ENCODE measurements around the gene CCDC183. TPM values are rescaled to one million over a fixed set of nuclear protein-coding genes. Genes with fewer than 3 reads are reported as not detected.
"Not testable (repeated sequence)": the region's sequence is repeated elsewhere in the genome, so short reads cannot be mapped to it uniquely, and the experiment has no call there.

Gene CCDC183
- polyA plus RNA-seq, 2 donors: 0.32 to 1.1 TPM

DNA sequence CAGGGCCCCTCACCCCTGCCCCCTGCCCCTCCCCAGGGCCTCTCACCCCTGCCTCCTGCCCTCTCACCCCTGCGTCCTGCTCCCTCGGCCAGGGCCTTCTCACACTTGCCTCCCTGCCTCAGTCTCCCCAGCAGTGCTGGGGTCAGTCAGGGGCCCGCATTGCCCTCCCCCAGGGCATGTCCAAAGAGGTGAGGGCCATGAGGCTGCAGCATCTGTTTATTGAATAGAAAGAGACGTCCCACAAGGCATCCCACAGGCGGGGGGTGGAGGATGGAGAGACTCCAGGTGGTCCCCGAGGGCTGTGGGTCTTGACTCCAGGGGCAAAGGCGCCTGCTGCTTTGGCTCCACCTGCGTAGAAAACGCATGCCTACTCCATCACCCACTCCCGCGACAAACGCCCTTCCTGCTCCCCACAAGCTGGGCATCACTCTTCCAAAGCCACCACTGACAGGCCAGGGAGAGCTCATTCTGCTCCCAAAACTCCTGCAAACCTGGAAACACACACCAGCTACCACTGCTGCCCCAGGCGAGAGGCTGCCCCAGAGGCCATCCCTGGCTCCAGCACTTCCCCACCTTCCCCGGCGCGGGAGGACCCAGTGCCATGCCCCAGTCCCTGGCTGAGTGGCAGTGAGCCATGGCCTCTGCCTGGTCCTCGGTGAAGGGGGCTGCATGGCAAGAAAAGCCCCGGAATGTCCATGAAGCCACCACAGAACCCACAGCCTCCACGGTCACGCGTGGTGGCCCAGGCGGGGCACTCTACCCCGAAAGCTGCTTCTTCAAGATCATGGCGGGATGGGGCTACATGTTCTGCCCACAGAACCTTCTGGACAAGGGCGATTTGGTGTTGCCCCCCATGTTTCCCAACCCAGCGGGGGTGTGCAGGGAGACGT lies 36.5 kb upstream of the CCDC183 start:
- WGBS, 2 donors: 82 to 87% methylated on average over 25 to 27 of the region's 27 CpGs
- Histone ChIP-seq H3K27me3 (ENCODE audit: control insufficient read depth in 1 of 2, insufficient read depth in 2 of 2, low read length in 2 of 2) (no peaks in the 10 kb centered on the region), H3K27ac (ENCODE audit: low read depth in 2 of 2, low read length in 1 of 2) (no peak overlapping the region), H3K4me3 (ENCODE audit: low read depth in 1 of 2, low read length in 2 of 2) (no peak overlapping the region), H3K4me1 (ENCODE audit: control insufficient read depth in 2 of 2, insufficient read depth in 2 of 2, low read length in 1 of 2) (no peaks in the 10 kb centered on the region), H3K9me3 (ENCODE audit: control insufficient read depth in 2 of 2, insufficient read depth in 1 of 2, low read depth in 1 of 2, low read length in 1 of 2) (peaks cover 4 to 11% of the 10 kb centered on the region in 2 donors), H3K36me3 (ENCODE audit: control insufficient read depth in 2 of 2, insufficient read depth in 2 of 2, low read length in 1 of 2) (no peaks in the 10 kb centered on the region)

DNA sequence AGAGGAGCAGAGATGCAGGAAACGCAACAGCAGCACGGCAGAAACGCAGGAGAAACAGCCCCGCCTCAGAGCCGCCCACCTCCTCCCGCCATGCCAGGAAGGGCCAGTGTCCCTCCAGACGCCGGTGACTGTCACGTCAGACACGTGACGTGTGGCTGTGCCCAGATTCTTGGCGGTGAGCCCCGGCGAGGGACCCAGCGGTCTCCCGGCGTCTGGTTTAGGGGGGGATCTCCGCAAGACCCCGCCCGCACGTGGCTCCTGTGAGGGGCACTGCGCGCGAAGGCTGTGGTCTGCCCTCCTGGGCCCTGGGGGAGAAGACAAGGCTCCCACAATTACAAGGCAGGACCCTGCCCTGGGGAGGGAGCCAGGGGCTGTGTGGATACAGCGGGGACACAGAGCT lies 35.7 kb upstream of the CCDC183 start:
- 65 to 78% methylated on average over 24 to 25 of the region's 25 CpGs for WGBS, 2 donors
- no peaks in the 10 kb centered on the region for H3K4me1 ChIP-seq (ENCODE audit: control insufficient read depth in 2 of 2, insufficient read depth in 2 of 2, low read length in 1 of 2)
- no peaks in the 10 kb centered on the region for H3K36me3 ChIP-seq (ENCODE audit: control insufficient read depth in 2 of 2, insufficient read depth in 2 of 2, low read length in 1 of 2)
- H3K27ac ChIP-seq (ENCODE audit: low read depth in 2 of 2, low read length in 1 of 2): no peak overlapping the region
- H3K4me3 ChIP-seq (ENCODE audit: low read depth in 1 of 2, low read length in 2 of 2): no peak overlapping the region
- H3K9me3 ChIP-seq (ENCODE audit: control insufficient read depth in 2 of 2, insufficient read depth in 1 of 2, low read depth in 1 of 2, low read length in 1 of 2): peaks cover 4 to 9% of the 10 kb centered on the region in 2 donors
- no peaks in the 10 kb centered on the region for H3K27me3 ChIP-seq (ENCODE audit: control insufficient read depth in 1 of 2, insufficient read depth in 2 of 2, low read length in 2 of 2)

DNA sequence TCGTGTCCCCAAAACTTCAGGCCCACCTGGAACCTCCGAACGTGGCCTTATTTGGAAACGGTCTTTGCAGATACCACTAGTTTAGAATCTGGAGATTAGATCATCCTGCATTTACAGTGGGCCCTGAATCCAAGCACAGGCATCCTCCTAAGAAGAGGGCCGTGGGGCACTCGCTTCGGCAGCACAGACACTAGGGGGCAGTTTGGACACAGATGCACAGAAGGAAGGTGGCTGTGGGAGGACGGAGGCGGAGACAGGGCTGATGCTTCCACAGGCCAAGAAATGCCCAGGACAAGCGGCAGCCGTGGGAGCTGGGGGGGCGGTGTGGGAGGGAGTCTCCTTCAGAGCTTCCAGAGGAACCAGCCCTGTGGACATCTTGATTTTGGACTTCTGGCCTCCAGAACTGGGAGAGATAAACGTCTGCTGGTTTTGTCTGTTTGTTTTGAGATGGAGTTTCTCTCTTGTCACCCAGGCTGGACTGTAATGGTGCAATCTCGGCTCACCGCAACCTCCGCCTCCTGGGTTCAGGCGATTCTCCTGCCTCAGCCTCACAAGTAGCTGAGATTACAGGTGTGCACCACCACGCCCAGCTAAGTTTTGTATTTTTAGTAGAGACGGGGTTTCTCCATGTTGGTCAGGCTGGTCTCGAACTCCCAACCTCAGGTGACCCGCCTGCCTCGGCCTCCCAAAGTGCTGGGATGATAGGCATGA lies 35.1 kb upstream of the CCDC183 start:
- not testable (repeated sequence) for H3K4me1 ChIP-seq (ENCODE audit: control insufficient read depth in 2 of 2, insufficient read depth in 2 of 2, low read length in 1 of 2); H3K27me3 ChIP-seq (ENCODE audit: control insufficient read depth in 1 of 2, insufficient read depth in 2 of 2, low read length in 2 of 2); H3K4me3 ChIP-seq (ENCODE audit: low read depth in 1 of 2, low read length in 2 of 2); H3K36me3 ChIP-seq (ENCODE audit: control insufficient read depth in 2 of 2, insufficient read depth in 2 of 2, low read length in 1 of 2); H3K27ac ChIP-seq (ENCODE audit: low read depth in 2 of 2, low read length in 1 of 2); H3K9me3 ChIP-seq (ENCODE audit: control insufficient read depth in 2 of 2, insufficient read depth in 1 of 2, low read depth in 1 of 2, low read length in 1 of 2)
- WGBS, 2 donors: 39 to 40% methylated on average over 22 of the region's 22 CpGs

DNA sequence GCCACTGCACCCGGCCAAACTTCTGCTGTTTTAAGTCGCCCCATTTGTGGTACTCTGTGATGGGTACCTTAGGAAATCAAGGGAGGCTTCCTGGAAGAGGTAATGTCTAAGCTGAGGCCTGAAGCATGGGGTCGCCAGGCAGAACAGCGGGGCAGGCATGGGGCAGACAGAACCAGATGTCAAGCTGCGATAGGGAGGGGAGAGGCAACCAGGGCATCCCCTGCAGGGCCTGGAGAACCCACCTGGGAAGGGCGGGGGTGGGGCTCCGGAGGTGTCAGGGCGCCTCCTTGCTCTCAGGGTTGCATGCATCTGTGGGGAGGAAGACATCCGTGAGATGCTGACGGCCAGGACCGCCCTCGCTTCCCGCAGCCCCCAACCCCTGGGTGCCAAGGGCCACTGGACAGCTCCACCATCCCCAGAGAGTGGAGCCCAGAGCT lies 34.6 kb upstream of the CCDC183 start:
- H3K27me3 ChIP-seq (ENCODE audit: control insufficient read depth in 1 of 2, insufficient read depth in 2 of 2, low read length in 2 of 2): no peaks in the 10 kb centered on the region
- 77 to 80% methylated on average over 13 of the region's 13 CpGs for WGBS, 2 donors

DNA sequence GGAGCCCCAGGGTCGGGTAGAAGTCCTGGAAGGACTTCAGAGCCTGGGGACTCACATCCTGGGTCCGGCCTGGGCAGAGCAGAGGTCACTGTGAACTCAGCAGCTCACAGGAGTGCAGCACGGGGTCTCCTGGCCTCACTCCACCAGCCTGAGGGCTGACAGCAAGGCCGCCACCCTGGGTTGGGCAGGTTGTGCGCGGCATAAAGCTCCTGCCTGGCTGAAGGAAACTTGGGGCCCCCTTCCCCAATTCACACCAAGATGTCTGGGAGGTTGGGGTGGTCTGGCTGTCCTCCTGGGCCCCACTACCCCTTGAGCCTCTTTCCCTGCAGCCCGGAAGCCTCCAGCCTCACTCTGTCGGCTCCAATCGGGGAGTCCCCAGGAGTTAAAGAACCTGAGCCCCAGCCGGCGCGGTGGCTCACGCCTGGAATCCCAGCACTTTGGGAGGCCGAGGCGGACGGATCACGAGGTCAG lies 33.9 kb upstream of the CCDC183 start:
- Histone ChIP-seq H3K4me3 (ENCODE audit: low read depth in 1 of 2, low read length in 2 of 2) (no peak overlapping the region), H3K36me3 (ENCODE audit: control insufficient read depth in 2 of 2, insufficient read depth in 2 of 2, low read length in 1 of 2) (no peaks in the 10 kb centered on the region), H3K9me3 (ENCODE audit: control insufficient read depth in 2 of 2, insufficient read depth in 1 of 2, low read depth in 1 of 2, low read length in 1 of 2) (no peaks in the 10 kb centered on the region), H3K27me3 (ENCODE audit: control insufficient read depth in 1 of 2, insufficient read depth in 2 of 2, low read length in 2 of 2) (no peaks in the 10 kb centered on the region), H3K27ac (ENCODE audit: low read depth in 2 of 2, low read length in 1 of 2) (no peak overlapping the region), H3K4me1 (ENCODE audit: control insufficient read depth in 2 of 2, insufficient read depth in 2 of 2, low read length in 1 of 2) (no peaks in the 10 kb centered on the region)
- WGBS, 2 donors: 76 to 82% methylated on average over 17 of the region's 17 CpGs

More for the DNA sequence above, 34.6 kb upstream of the CCDC183 start:
- no peaks in the 10 kb centered on the region for H3K4me1 ChIP-seq (ENCODE audit: control insufficient read depth in 2 of 2, insufficient read depth in 2 of 2, low read length in 1 of 2)
- H3K9me3 ChIP-seq (ENCODE audit: control insufficient read depth in 2 of 2, insufficient read depth in 1 of 2, low read depth in 1 of 2, low read length in 1 of 2): no peaks in the 10 kb centered on the region
- H3K36me3 ChIP-seq (ENCODE audit: control insufficient read depth in 2 of 2, insufficient read depth in 2 of 2, low read length in 1 of 2): no peaks in the 10 kb centered on the region
- no peak overlapping the region for H3K27ac ChIP-seq (ENCODE audit: low read depth in 2 of 2, low read length in 1 of 2)
- H3K4me3 ChIP-seq (ENCODE audit: low read depth in 1 of 2, low read length in 2 of 2): no peak overlapping the region

DNA sequence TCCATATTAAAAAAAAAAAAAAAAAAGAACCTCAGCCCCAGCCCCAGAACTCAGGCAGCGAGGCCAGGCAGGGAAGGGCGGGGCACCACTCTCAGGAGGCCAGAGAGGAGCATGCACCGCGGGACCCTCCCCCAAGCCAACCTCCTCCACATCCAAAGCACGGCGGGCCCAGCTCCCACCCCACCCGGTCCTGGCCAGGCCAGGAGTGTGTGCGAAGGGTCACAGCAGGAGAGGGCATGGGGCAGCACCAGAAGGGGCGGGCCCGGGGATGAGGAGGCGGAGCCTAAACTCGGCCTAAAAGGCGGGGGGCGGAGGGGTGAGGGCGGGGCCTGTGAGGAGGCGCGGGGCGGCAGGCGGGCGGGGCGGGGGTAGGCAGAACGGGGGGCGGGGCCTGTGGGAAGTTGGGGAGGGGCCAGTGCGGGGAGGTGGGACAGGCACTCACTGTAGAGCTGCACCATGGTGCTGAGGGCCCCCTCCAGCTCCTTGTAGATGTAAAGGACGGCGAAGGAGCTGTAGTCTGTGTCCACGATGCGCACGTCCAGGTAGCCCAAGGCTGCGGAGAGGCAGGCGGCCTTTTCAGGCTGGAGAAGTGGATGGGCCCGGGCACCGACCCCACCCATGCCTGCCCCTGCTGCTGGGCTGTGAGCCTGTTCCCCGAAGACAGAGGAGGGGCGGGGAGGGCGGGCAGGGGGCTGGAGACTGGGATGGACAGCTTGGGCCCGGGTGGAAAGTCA lies 33.1 kb upstream of the CCDC183 start:
- Histone ChIP-seq H3K27ac (ENCODE audit: low read depth in 2 of 2, low read length in 1 of 2) (no peak overlapping the region), H3K27me3 (ENCODE audit: control insufficient read depth in 1 of 2, insufficient read depth in 2 of 2, low read length in 2 of 2) (peaks cover 0 to 3% of the 10 kb centered on the region in 2 donors), H3K9me3 (ENCODE audit: control insufficient read depth in 2 of 2, insufficient read depth in 1 of 2, low read depth in 1 of 2, low read length in 1 of 2) (no peaks in the 10 kb centered on the region), H3K4me1 (ENCODE audit: control insufficient read depth in 2 of 2, insufficient read depth in 2 of 2, low read length in 1 of 2) (no peaks in the 10 kb centered on the region), H3K4me3 (ENCODE audit: low read depth in 1 of 2, low read length in 2 of 2) (no peak overlapping the region), H3K36me3 (ENCODE audit: control insufficient read depth in 2 of 2, insufficient read depth in 2 of 2, low read length in 1 of 2) (no peaks in the 10 kb centered on the region)
- 15 to 20% methylated on average over 34 to 36 of the region's 37 CpGs for WGBS, 2 donors

DNA sequence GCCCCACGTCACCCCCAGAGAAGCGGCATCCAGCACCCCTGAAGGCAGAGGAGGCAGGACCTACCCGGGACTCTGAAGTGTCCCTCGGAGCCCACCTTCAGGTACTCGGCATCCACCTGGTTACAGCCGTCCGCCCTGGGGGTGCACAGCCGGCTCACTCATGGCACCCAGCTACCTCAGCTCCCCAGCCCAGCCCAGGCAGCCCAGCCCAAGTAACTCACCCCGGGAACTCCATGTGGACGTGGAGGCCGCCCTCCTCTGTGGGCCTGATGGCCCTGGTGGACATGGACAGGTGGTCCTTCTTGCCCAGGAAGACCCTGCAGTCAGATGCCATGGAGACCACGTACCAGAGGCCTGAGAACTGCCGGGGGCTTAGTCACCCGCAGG lies 32.5 kb upstream of the CCDC183 start:
- Histone ChIP-seq H3K27ac (ENCODE audit: low read depth in 2 of 2, low read length in 1 of 2) (no peak overlapping the region), H3K4me1 (ENCODE audit: control insufficient read depth in 2 of 2, insufficient read depth in 2 of 2, low read length in 1 of 2) (no peaks in the 10 kb centered on the region), H3K4me3 (ENCODE audit: low read depth in 1 of 2, low read length in 2 of 2) (no peak overlapping the region), H3K9me3 (ENCODE audit: control insufficient read depth in 2 of 2, insufficient read depth in 1 of 2, low read depth in 1 of 2, low read length in 1 of 2) (no peaks in the 10 kb centered on the region), H3K36me3 (ENCODE audit: control insufficient read depth in 2 of 2, insufficient read depth in 2 of 2, low read length in 1 of 2) (no peaks in the 10 kb centered on the region), H3K27me3 (ENCODE audit: control insufficient read depth in 1 of 2, insufficient read depth in 2 of 2, low read length in 2 of 2) (peaks cover 0 to 4% of the 10 kb centered on the region in 2 donors)
- WGBS, 2 donors: 76 to 84% methylated on average over 14 of the region's 14 CpGs

DNA sequence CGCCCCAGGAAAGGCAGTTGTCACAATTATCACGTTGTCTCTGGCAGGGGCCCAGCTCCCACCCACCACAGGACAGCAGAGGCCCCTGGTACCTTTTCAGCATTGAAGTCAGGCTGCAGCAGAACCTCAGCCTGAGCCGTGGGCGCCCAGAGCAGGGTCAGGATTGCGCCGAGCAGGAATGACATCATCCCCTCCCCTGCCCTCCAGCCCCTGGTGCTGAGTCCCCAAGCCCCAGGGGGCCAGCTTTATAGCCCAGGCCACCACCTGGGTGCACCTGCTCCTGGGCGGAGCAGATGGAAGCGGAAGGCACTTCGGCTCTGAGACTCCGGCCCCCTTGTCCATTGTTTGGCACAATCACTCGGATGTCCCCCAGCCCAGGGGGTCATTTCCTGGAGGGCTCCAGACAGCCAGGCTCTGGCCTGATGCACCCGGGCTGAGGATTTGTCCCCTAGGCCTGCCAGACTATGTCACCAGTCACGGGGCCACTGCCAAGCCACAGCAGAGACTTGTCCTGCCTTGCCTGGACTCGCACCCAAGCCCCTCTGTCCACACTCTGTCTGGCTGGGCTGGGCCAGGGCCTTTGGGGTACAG lies 31.7 kb upstream of the CCDC183 start, which contains the start of gene LCN15:
Gene LCN15 (minus strand): TSS at position 218 of the 591 bp plus-strand sequence. CDS start 30 bp downstream, at position 188.
- WGBS, 2 donors: 69 to 81% methylated on average over 13 to 14 of the region's 14 CpGs
- no peaks in the 10 kb centered on the region for H3K9me3 ChIP-seq (ENCODE audit: control insufficient read depth in 2 of 2, insufficient read depth in 1 of 2, low read depth in 1 of 2, low read length in 1 of 2)
- no peaks in the 10 kb centered on the region for H3K4me1 ChIP-seq (ENCODE audit: control insufficient read depth in 2 of 2, insufficient read depth in 2 of 2, low read length in 1 of 2)
- no peak within 1 kb of the TSS for H3K27ac ChIP-seq (ENCODE audit: low read depth in 2 of 2, low read length in 1 of 2)
- H3K36me3 ChIP-seq (ENCODE audit: control insufficient read depth in 2 of 2, insufficient read depth in 2 of 2, low read length in 1 of 2): no peaks in the 10 kb centered on the region
- no peak within 1 kb of the TSS for H3K4me3 ChIP-seq (ENCODE audit: low read depth in 1 of 2, low read length in 2 of 2)
- peaks cover 0 to 4% of the 10 kb centered on the region in 2 donors for H3K27me3 ChIP-seq (ENCODE audit: control insufficient read depth in 1 of 2, insufficient read depth in 2 of 2, low read length in 2 of 2)

DNA sequence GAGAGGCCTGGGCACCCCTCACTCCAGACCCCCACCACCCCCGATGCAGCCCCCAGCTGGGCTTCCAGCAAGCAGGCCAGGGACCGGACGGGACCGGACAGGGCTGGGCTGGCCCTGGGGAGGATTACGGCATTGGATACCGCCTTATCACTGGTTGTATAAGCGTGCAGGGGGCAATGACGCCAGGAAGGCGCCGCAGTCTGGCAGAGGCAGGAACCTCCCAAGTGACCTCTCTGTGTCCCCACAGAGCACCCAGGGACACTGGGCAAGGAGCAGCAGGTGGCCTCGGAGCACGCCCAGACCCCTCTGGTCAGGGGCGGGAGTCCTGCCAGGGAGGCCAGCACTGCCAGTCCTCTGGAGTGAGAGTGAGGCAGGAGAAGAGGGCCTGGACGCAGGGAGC lies 31.1 kb upstream of the CCDC183 start:
- no peaks in the 10 kb centered on the region for H3K9me3 ChIP-seq (ENCODE audit: control insufficient read depth in 2 of 2, insufficient read depth in 1 of 2, low read depth in 1 of 2, low read length in 1 of 2)
- no peak overlapping the region for H3K27ac ChIP-seq (ENCODE audit: low read depth in 2 of 2, low read length in 1 of 2)
- H3K27me3 ChIP-seq (ENCODE audit: control insufficient read depth in 1 of 2, insufficient read depth in 2 of 2, low read length in 2 of 2): peaks cover 0 to 4% of the 10 kb centered on the region in 2 donors
- 85 to 87% methylated on average over 13 to 14 of the region's 14 CpGs for WGBS, 2 donors
- no peaks in the 10 kb centered on the region for H3K36me3 ChIP-seq (ENCODE audit: control insufficient read depth in 2 of 2, insufficient read depth in 2 of 2, low read length in 1 of 2)
- H3K4me3 ChIP-seq (ENCODE audit: low read depth in 1 of 2, low read length in 2 of 2): no peak overlapping the region
- no peaks in the 10 kb centered on the region for H3K4me1 ChIP-seq (ENCODE audit: control insufficient read depth in 2 of 2, insufficient read depth in 2 of 2, low read length in 1 of 2)
